Adrenal gland (tissue), 5 donors: ENCODE data around the gene RPTOR.

Experiments used
- CTCF ChIP-seq, 6 experiments: fragments of 450-650 bp in 4 of 6; fragments of 200-600 bp in 2 of 6; sonication (generic) in 1 of 6; IDR thresholded peaks; 1 replicate in 5 of 6; 2 replicates in 1 of 6; pipeline versions ENCODE4 v1.5.1 to v1.8.0; 2016 to 2021; ENCODE audit warnings: antibody characterized with exemption in 6 of 6, mild to moderate bottlenecking in 2 of 6, moderate library complexity in 1 of 6
- POLR2A ChIP-seq, 2 donors: fragments of 450-650 bp; IDR thresholded peaks; one replicate each; pipeline ENCODE4 v1.6.1; 2017; ENCODE audit warnings: antibody characterized with exemption in 2 of 2, mild to moderate bottlenecking in 2 of 2, moderate library complexity in 1 of 2
- donor health status: DM: no; HTN: no; CAD: no.

DNA sequence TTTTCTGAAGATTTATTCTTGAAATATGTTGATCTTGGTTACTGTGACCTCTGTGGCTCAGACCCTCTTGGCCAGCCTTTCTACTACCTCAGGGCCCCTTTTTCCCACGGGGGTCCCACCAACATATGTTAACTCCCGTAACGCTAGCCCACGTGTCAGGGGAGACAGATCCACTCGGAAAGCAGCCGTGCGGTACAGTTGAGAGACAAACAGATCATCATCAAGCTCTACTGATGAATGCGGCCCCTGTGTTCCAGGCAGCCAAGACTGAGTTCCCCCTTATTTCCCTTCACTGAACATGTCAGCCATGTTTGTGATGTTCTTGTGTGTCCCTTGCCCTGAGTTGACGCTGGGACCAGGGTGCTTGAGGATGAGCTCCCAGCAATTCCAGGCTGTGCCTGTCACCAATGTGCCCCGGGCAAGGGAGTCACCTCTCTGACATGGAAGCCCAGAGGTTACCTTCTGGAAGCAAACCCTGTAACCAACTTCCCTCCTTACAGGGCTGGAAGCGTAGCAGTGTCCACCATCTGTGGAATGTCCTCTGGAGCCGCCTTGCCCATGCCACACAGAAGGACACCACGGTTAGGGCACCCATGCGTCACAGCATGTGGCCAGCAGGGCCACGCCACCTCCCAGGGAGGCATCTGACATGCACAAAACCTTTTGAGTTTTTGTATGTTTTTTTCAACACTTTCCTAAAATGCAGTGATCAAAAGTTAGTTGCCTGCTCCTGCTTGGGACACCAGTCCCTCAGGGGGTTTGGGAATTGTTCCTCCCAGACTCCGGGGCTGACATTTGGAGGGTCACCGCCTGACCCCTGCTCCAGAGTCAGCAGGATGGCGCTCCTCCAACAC, 253.3 kb downstream of the RPTOR start:
- TF ChIP-seq CTCF (IDR thresholded peaks at IDR 0.05) (no peak), POLR2A (IDR thresholded peaks at IDR 0.05) (no peak)
